Loucy (cell line): ENCODE results near the gene AMBRA1.
"Not testable (repeated sequence)": the region's sequence is repeated elsewhere in the genome, so short reads cannot be mapped to it uniquely, and the experiment has no call there.

Source experiments
- CTCF ChIP-seq: fragments of 200-600 bp; sonication (generic); conservative IDR thresholded peaks from 2 replicates; pipeline ENCODE4 v1.5.1; 2014; ENCODE audit warnings: mild to moderate bottlenecking, antibody characterized with exemption, low read length
- EZH2phosphoT487 ChIP-seq: fragments of 200-600 bp; IDR thresholded peaks from 2 replicates; pipeline ENCODE4 v1.6.1; 2018; ENCODE audit warnings: antibody characterized with exemption, mild to moderate bottlenecking, moderate library complexity, borderline replicate concordance

- TF ChIP-seq CTCF, EZH2phosphoT487: not testable (repeated sequence)
Observed at GRCh38 chr11:46583513-46583912, 10.3 kb downstream of the AMBRA1 start.
